Measurements from ENCODE around the gene STRIP2.

STRIP2 gene

GRCh38 chr7:129423700-129424410, 10.4 kb upstream of the STRIP2 start:
- Histone ChIP-seq H3K27me3 (ENCODE audit: insufficient read depth, low read length) (no peaks in the 10 kb centered on the region), H3K4me3 (ENCODE audit: low read length) (no peak overlapping the region), H3K36me3 (ENCODE audit: insufficient read depth, low read depth, low read length) (peaks cover 42% of the 10 kb centered on the region), H3K27ac (ENCODE audit: low read length) (no peak overlapping the region), H3K4me1 (ENCODE audit: insufficient read depth, low read length) (no peaks in the 10 kb centered on the region), H3K9ac (ENCODE audit: low read depth, low read length) (no peak overlapping the region), H3K9me3 (ENCODE audit: insufficient read depth, low read depth, low read length) (no peaks in the 10 kb centered on the region)

GRCh38 chr7:129426482-129426881, 7.8 kb upstream of the STRIP2 start:
- no peaks in the 10 kb centered on the region for H3K4me1 ChIP-seq (ENCODE audit: insufficient read depth, low read length)
- peaks cover under 1% of the 10 kb centered on the region for H3K27me3 ChIP-seq (ENCODE audit: insufficient read depth, low read length)
- H3K9me3 ChIP-seq (ENCODE audit: insufficient read depth, low read depth, low read length) = no peaks in the 10 kb centered on the region
- peaks cover 42% of the 10 kb centered on the region for H3K36me3 ChIP-seq (ENCODE audit: insufficient read depth, low read depth, low read length)
- H3K9ac ChIP-seq (ENCODE audit: low read depth, low read length) = no peak overlapping the region
- H3K27ac ChIP-seq (ENCODE audit: low read length) = no peak overlapping the region
- H3K4me3 ChIP-seq (ENCODE audit: low read length) = no peak overlapping the region

- H3K27ac ChIP-seq (ENCODE audit: low read length) = no peak overlapping the region
Observed at GRCh38 chr7:129427526-129428045, 6.6 kb upstream of the STRIP2 start.

GRCh38 chr7:129431911-129432643, 2.2 kb upstream of the STRIP2 start:
- H3K4me3 ChIP-seq (ENCODE audit: low read length) = no peak overlapping the region
- no peak overlapping the region for H3K9ac ChIP-seq (ENCODE audit: low read depth, low read length)
- no peak overlapping the region for H3K27ac ChIP-seq (ENCODE audit: low read length)
- H3K36me3 ChIP-seq (ENCODE audit: insufficient read depth, low read depth, low read length) = 0 out of 2 replicates have a peak, but pooled peaks cover 5% of the 10 kb centered on the region
- peaks cover 39% of the 10 kb centered on the region for H3K27me3 ChIP-seq (ENCODE audit: insufficient read depth, low read length)
- H3K9me3 ChIP-seq (ENCODE audit: insufficient read depth, low read depth, low read length) = no peaks in the 10 kb centered on the region
- H3K4me1 ChIP-seq (ENCODE audit: insufficient read depth, low read length) = peaks cover 9% of the 10 kb centered on the region

More at GRCh38 chr7:129427526-129428045, 6.6 kb upstream of the STRIP2 start:
- H3K9me3 ChIP-seq (ENCODE audit: insufficient read depth, low read depth, low read length) = no peaks in the 10 kb centered on the region
- peaks cover 37% of the 10 kb centered on the region for H3K36me3 ChIP-seq (ENCODE audit: insufficient read depth, low read depth, low read length)
- H3K9ac ChIP-seq (ENCODE audit: low read depth, low read length) = no peak overlapping the region
- no peak overlapping the region for H3K4me3 ChIP-seq (ENCODE audit: low read length)
- peaks cover 11% of the 10 kb centered on the region for H3K27me3 ChIP-seq (ENCODE audit: insufficient read depth, low read length)
- H3K4me1 ChIP-seq (ENCODE audit: insufficient read depth, low read length) = no peaks in the 10 kb centered on the region; the same call in 1 of the 2 replicates

GRCh38 chr7:129434675-129435318, 565 bp downstream of the STRIP2 start:
- Histone ChIP-seq H3K9ac (ENCODE audit: low read depth, low read length) (peak overlapping the region; percentile 78), H3K36me3 (ENCODE audit: insufficient read depth, low read depth, low read length) (peaks cover 1% of the 10 kb centered on the region; the same call in 1 of the 2 replicates), H3K27me3 (ENCODE audit: insufficient read depth, low read length) (peaks cover 39% of the 10 kb centered on the region), H3K27ac (ENCODE audit: low read length) (no peak overlapping the region), H3K4me1 (ENCODE audit: insufficient read depth, low read length) (peaks cover 9% of the 10 kb centered on the region), H3K9me3 (ENCODE audit: insufficient read depth, low read depth, low read length) (no peaks in the 10 kb centered on the region), H3K4me3 (ENCODE audit: low read length) (peak overlapping the region; percentile 85)

GRCh38 chr7:129435414-129435829, 1.2 kb downstream of the STRIP2 start:
- H3K9me3 ChIP-seq (ENCODE audit: insufficient read depth, low read depth, low read length) = no peaks in the 10 kb centered on the region
- H3K27ac ChIP-seq (ENCODE audit: low read length) = no peak overlapping the region
- peak overlapping the region; percentile 85 for H3K4me3 ChIP-seq (ENCODE audit: low read length)
- peaks cover 9% of the 10 kb centered on the region for H3K4me1 ChIP-seq (ENCODE audit: insufficient read depth, low read length)
- H3K36me3 ChIP-seq (ENCODE audit: insufficient read depth, low read depth, low read length) = peaks cover 7% of the 10 kb centered on the region
- peaks cover 39% of the 10 kb centered on the region for H3K27me3 ChIP-seq (ENCODE audit: insufficient read depth, low read length)
- H3K9ac ChIP-seq (ENCODE audit: low read depth, low read length) = peak overlapping the region; percentile 78; the same call in 1 of the 2 replicates

- Histone ChIP-seq H3K27ac (ENCODE audit: low read length) (no peak overlapping the region), H3K9ac (ENCODE audit: low read depth, low read length) (no peak overlapping the region), H3K4me1 (ENCODE audit: insufficient read depth, low read length) (peaks cover 9% of the 10 kb centered on the region), H3K9me3 (ENCODE audit: insufficient read depth, low read depth, low read length) (no peaks in the 10 kb centered on the region), H3K27me3 (ENCODE audit: insufficient read depth, low read length) (peaks cover 39% of the 10 kb centered on the region), H3K4me3 (ENCODE audit: low read length) (no peak overlapping the region), H3K36me3 (ENCODE audit: insufficient read depth, low read depth, low read length) (peaks cover 10% of the 10 kb centered on the region)
Observed at GRCh38 chr7:129436335-129436923, 2.2 kb downstream of the STRIP2 start.

GRCh38 chr7:129437190-129437589, 3.0 kb downstream of the STRIP2 start:
- H3K27me3 ChIP-seq (ENCODE audit: insufficient read depth, low read length) = peaks cover 31% of the 10 kb centered on the region

GRCh38 chr7:129438281-129438838, 4.1 kb downstream of the STRIP2 start:
- Histone ChIP-seq H3K4me1 (ENCODE audit: insufficient read depth, low read length) (peaks cover 2% of the 10 kb centered on the region; the same call in 1 of the 2 replicates), H3K4me3 (ENCODE audit: low read length) (no peak overlapping the region), H3K27me3 (ENCODE audit: insufficient read depth, low read length) (peaks cover 20% of the 10 kb centered on the region), H3K9me3 (ENCODE audit: insufficient read depth, low read depth, low read length) (no peaks in the 10 kb centered on the region), H3K36me3 (ENCODE audit: insufficient read depth, low read depth, low read length) (peaks cover 12% of the 10 kb centered on the region), H3K9ac (ENCODE audit: low read depth, low read length) (no peak overlapping the region), H3K27ac (ENCODE audit: low read length) (no peak overlapping the region)

More at GRCh38 chr7:129437190-129437589, 3.0 kb downstream of the STRIP2 start:
- Histone ChIP-seq H3K27ac (ENCODE audit: low read length) (no peak overlapping the region), H3K9ac (ENCODE audit: low read depth, low read length) (no peak overlapping the region), H3K9me3 (ENCODE audit: insufficient read depth, low read depth, low read length) (no peaks in the 10 kb centered on the region), H3K4me3 (ENCODE audit: low read length) (no peak overlapping the region), H3K36me3 (ENCODE audit: insufficient read depth, low read depth, low read length) (peaks cover 10% of the 10 kb centered on the region), H3K4me1 (ENCODE audit: insufficient read depth, low read length) (peaks cover 9% of the 10 kb centered on the region)

- Histone ChIP-seq H3K9me3 (ENCODE audit: insufficient read depth, low read depth, low read length) (no peaks in the 10 kb centered on the region), H3K36me3 (ENCODE audit: insufficient read depth, low read depth, low read length) (peaks cover 17% of the 10 kb centered on the region), H3K4me1 (ENCODE audit: insufficient read depth, low read length) (0 out of 2 replicates have a peak, but pooled peaks cover 2% of the 10 kb centered on the region), H3K27me3 (ENCODE audit: insufficient read depth, low read length) (peaks cover 20% of the 10 kb centered on the region), H3K4me3 (ENCODE audit: low read length) (no peak overlapping the region), H3K27ac (ENCODE audit: low read length) (no peak overlapping the region), H3K9ac (ENCODE audit: low read depth, low read length) (no peak overlapping the region)
Observed at GRCh38 chr7:129438839-129439651, 4.8 kb downstream of the STRIP2 start.
